HepG2 (cell line): ENCODE data around the gene PCDHA9. TPM values are rescaled to one million over a fixed set of nuclear protein-coding genes. Genes with fewer than 3 reads are reported as not detected.

Source experiments
- ATAC-seq: fragments of 200-7000 bp; cut with Tn5 transposase; 3 replicates; pipeline ENCODE4 v1.9.1; 2020; ENCODE audit warnings: mild to moderate bottlenecking, moderate library complexity
- BruUV-seq: library from RNA; stranded (reverse); fragments of 400-500 nt; replicated peaks from 2 replicates; lab custom pipeline; 2021; lab: Mats Ljungman, UMichigan
- CTCF ChIA-PET: fragments of 300-600 bp; formaldehyde crosslinking; extraction: SDS; loops from one replicate; lab custom pipeline; 2021; ENCODE audit warnings: low total read pairs, inconsistent platforms, low intra/inter-chr PET ratio; lab: Yijun Ruan, JAX
- POLR2A ChIA-PET: fragments of 350-600 bp; sonication (Branson Sonifier 250); formaldehyde crosslinking; loops from one replicate; lab custom pipeline; 2020; ENCODE audit warnings: antibody characterized with exemption, inconsistent platforms; lab: Yijun Ruan, JAX
- DNase-seq: peaks from one replicate; pipeline ENCODE4 v3.0.0-alpha.2; 2015; ENCODE audit warnings: low spot score
- FAIRE-seq: peaks from 3 replicates; lab custom pipeline; 2011; peaks lifted over from hg19 to GRCh38; lab: Jason Lieb, UNC
- H2AFZ ChIP-seq: one replicate; pipeline ENCODE4 v1.6.1; 2011; ENCODE audit warnings: low read length, inconsistent platforms
- H3K27ac ChIP-seq: fragments of 300-600 bp; 3 replicates; pipeline ENCODE4 v1.8.0; 2011; ENCODE audit warnings: mixed run types, mild to moderate bottlenecking, mixed read lengths, low read length, inconsistent platforms; ENCODE audit not compliant: insufficient read depth; ENCODE audit errors: extremely low read length
- H3K27me3 ChIP-seq, 2 experiments: fragments of 200-600 bp in 1 of 2; 2 replicates in 1 of 2; 3 replicates in 1 of 2; pipeline versions ENCODE4 v1.6.0 to v1.8.0; 2011; ENCODE audit warnings: low read length in 2 of 2, mild to moderate bottlenecking in 2 of 2, moderate library complexity in 2 of 2, inconsistent platforms in 1 of 2; ENCODE audit not compliant: insufficient read depth in 2 of 2, control insufficient read depth in 1 of 2
- H3K36me3 ChIP-seq, 2 experiments: fragments of 200-600 bp in 1 of 2; replicated peaks in 1 of 2; 2 replicates in 1 of 2; 3 replicates in 1 of 2; pipeline versions ENCODE4 v1.5.1 to v1.8.0; 2011; ENCODE audit warnings: low read length in 2 of 2, inconsistent platforms in 1 of 2; ENCODE audit not compliant: insufficient read depth in 2 of 2, control insufficient read depth in 1 of 2
- H3K4me1 ChIP-seq: 2 replicates; pipeline ENCODE4 v1.5.1; 2012; ENCODE audit warnings: low read length, inconsistent platforms; ENCODE audit not compliant: insufficient read depth
- H3K4me2 ChIP-seq: 2 replicates; pipeline ENCODE4 v1.6.0; 2011; ENCODE audit warnings: low read depth, low read length, inconsistent platforms
- H3K4me3 ChIP-seq, 3 experiments: fragments of 200-600 bp in 1 of 3; sonication (generic), shearing (Covaris generic) in 1 of 3; replicated peaks in 1 of 3; 2 replicates each; pipeline ENCODE4 v1.5.1; 2011 to 2016; ENCODE audit warnings: low read length in 3 of 3, inconsistent platforms in 2 of 3, low read depth in 2 of 3, mild to moderate bottlenecking in 2 of 3, control low read depth in 1 of 3, mixed read lengths in 1 of 3; ENCODE audit not compliant: insufficient read depth in 1 of 3
- H3K79me2 ChIP-seq: one replicate; pipeline ENCODE4 v1.6.1; 2011; ENCODE audit warnings: low read length, inconsistent platforms; ENCODE audit not compliant: insufficient read depth
- H3K9ac ChIP-seq: 2 replicates; pipeline ENCODE4 v1.6.0; 2011; ENCODE audit warnings: mild to moderate bottlenecking, low read depth, low read length, inconsistent platforms; ENCODE audit not compliant: insufficient read depth
- H3K9me3 ChIP-seq: 2 replicates; pipeline ENCODE4 v1.5.1; 2012; ENCODE audit warnings: mild to moderate bottlenecking, low read length
- H4K20me1 ChIP-seq: 2 replicates; pipeline ENCODE4 v1.6.0; 2011; ENCODE audit warnings: inconsistent platforms, mild to moderate bottlenecking, low read length, moderate library complexity; ENCODE audit not compliant: insufficient read depth
- CTCF ChIP-seq: sonication (generic); formaldehyde crosslinking; IDR thresholded peaks from 2 replicates; pipeline ENCODE4 v1.5.0; 2020; ENCODE audit warnings: mild to moderate bottlenecking, missing genetic modification reagents, moderate library complexity
- FOXO1 ChIP-seq: sonication (generic); formaldehyde crosslinking; IDR thresholded peaks from 2 replicates; pipeline ENCODE4 v1.4.0; 2020; ENCODE audit warnings: missing genetic modification reagents
- RBAK ChIP-seq: sonication (generic); formaldehyde crosslinking; IDR thresholded peaks from 2 replicates; pipeline ENCODE4 v1.5.1; 2020; ENCODE audit warnings: mild to moderate bottlenecking, missing genetic modification reagents
- SAFB2 ChIP-seq: sonication (generic); formaldehyde crosslinking; IDR thresholded peaks from 2 replicates; pipeline ENCODE4 v1.5.1; 2020; ENCODE audit warnings: missing genetic modification reagents, low read depth, mild to moderate bottlenecking, borderline replicate concordance
- SOX5 ChIP-seq: IDR thresholded peaks from 2 replicates; pipeline ENCODE4 v1.6.1; 2016; ENCODE audit warnings: borderline replicate concordance
- THAP7 ChIP-seq: sonication (generic); formaldehyde crosslinking; IDR thresholded peaks from 2 replicates; pipeline ENCODE4 v1.8.1; 2023; ENCODE audit warnings: mild to moderate bottlenecking, missing genetic modification reagents
- ZFP41 ChIP-seq: sonication (generic); formaldehyde crosslinking; IDR thresholded peaks from 2 replicates; pipeline ENCODE4 v1.4.0; 2020; ENCODE audit warnings: mild to moderate bottlenecking, missing genetic modification reagents, borderline replicate concordance
- ZNF678 ChIP-seq: sonication (generic); formaldehyde crosslinking; IDR thresholded peaks from 2 replicates; pipeline ENCODE4 v1.4.0; 2020; ENCODE audit warnings: mild to moderate bottlenecking, missing genetic modification reagents
- ZNF800 ChIP-seq: sonication (generic); formaldehyde crosslinking; IDR thresholded peaks from 2 replicates; pipeline ENCODE4 v1.4.0; 2020; ENCODE audit warnings: missing genetic modification reagents
- ZSCAN29 ChIP-seq: sonication (generic); formaldehyde crosslinking; conservative IDR thresholded peaks from 2 replicates; pipeline ENCODE4 v1.4.0; 2020; ENCODE audit warnings: mild to moderate bottlenecking, missing genetic modification reagents
- WGBS: methylation state at CpG from one replicate; pipeline ENCODE4 v1.1.6; 2017; ENCODE audit warnings: low lambda C conversion rate; 5-methylcytosine and 5-hydroxymethylcytosine counted together
- in situ Hi-C: cut with HindIII; loops from 2 replicates; pipeline ENCODE4 v1.10.0; 2017; ENCODE audit warnings: low pct_unique_long_range_greater_than_20kb; ENCODE audit not compliant: extremely low pct_ligation_motif_present
- intact Hi-C: fragments of 100-400 bp; cut with micrococcal nuclease; formaldehyde crosslinking; loops from one replicate; pipeline ENCODE4 v1.10.0; 2022; ENCODE audit not compliant: unreplicated experiment
- polyA plus RNA-seq, 8 experiments: library from polyadenylated mRNA; depleted of rRNA in 3 of 8; stranded (reverse) in 7 of 8; unstranded in 1 of 8; fragments of >200 nt; fragmentation: Illumina TruSeq in 4 of 8; extraction: Trizol in 4 of 8; gene quantifications; 2 replicates each; pipeline versions ENCODE4 v1.2.1 to v1.2.3, GENCODE V29; 2011 to 2016; ENCODE audit warnings: low read depth in 4 of 8, missing spikeins in 1 of 8, mixed read lengths in 1 of 8; ENCODE audit not compliant: insufficient read depth in 1 of 8
- total RNA-seq, 5 experiments: library from RNA; depleted of rRNA; stranded (reverse); fragments of >200 nt; fragmentation: Illumina TruSeq; extraction: Trizol; gene quantifications; 2 replicates each; pipeline ENCODE4 v1.2.3, GENCODE V29; 2016; ENCODE audit warnings: low read depth in 1 of 5

PCDHA9 gene
- total and polyA plus RNA-seq, 2 of the 13 experiments (the other 11 are each of a cell fraction or from before 2014, with no cell fraction given) = 0.03 TPM; not detected in 1

- intact Hi-C loops (no loop called here), in situ Hi-C loops (no loop called here)
- Histone ChIP-seq H3K27me3 (no peaks in the 10 kb centered on the region), H3K9me3 (peaks cover 24% of the 10 kb centered on the region), H3K4me2 (no peak within 1 kb of the TSS), H3K9ac (no peak within 1 kb of the TSS), H3K4me3 (no peak within 1 kb of the TSS), H3K79me2 (no peaks in the 10 kb centered on the region), H2AFZ (no peak within 1 kb of the TSS), H3K27ac (no peak within 1 kb of the TSS), H3K4me1 (no peaks in the 10 kb centered on the region), H4K20me1 (no peaks in the 10 kb centered on the region), H3K36me3 (no peaks in the 10 kb centered on the region)
- DNase-seq (peak; percentile 9), FAIRE-seq (peak; percentile 42), ATAC-seq (no peak)
- BruUV-seq = no TSS peak
- ChIA-PET CTCF (no interaction called here), POLR2A (no interaction called here)
- peak; percentile 35 for TF ChIP-seq CTCF
- TF ChIP-seq ZNF800 = no peak
- 65% methylated on average over 29 of the region's 29 CpGs for WGBS
Measured at GRCh38 chr5:140800816-140801493, 47.2 kb upstream of the PCDHA9 start, which contains the start of gene PCDHA3. PCDHA3 (plus strand) TSS chr5:140801057.

DNA sequence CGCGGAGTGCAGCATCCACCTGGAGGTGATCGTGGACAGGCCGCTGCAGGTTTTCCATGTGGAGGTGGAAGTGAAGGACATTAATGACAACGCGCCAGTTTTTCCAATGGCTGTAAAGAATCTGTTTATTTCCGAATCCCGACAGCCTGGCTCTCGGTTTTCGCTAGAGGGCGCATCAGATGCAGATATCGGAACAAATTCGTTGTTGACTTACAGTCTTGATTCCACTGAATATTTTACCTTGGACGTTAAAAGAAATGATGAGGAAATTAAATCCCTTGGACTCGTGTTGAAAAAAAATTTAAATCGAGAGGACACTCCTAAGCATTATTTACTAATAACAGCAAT is 46.7 kb upstream of the PCDHA9 start:
- BruUV-seq = no TSS peak
- ATAC-seq = no peak
- ChIA-PET POLR2A (no interaction called here), CTCF (no interaction called here)
- Histone ChIP-seq H3K27me3 (no peaks in the 10 kb centered on the region), H3K79me2 (no peaks in the 10 kb centered on the region), H3K4me2 (no peak overlapping the region), H3K4me1 (no peaks in the 10 kb centered on the region), H3K27ac (no peak overlapping the region), H3K4me3 (no peak overlapping the region), H3K9ac (no peak overlapping the region), H3K9me3 (peaks cover 21% of the 10 kb centered on the region), H4K20me1 (no peaks in the 10 kb centered on the region), H2AFZ (no peak overlapping the region), H3K36me3 (no peaks in the 10 kb centered on the region)
- in situ Hi-C loops = no loop called here
- FAIRE-seq = no peak
- intact Hi-C loops = no loop called here
- WGBS = 49% methylated on average over 14 of the region's 16 CpGs
- TF ChIP-seq ZSCAN29 (CRISPR knock-in tag) = no peak
- no peak for TF ChIP-seq ZFP41
- no peak for TF ChIP-seq THAP7 (CRISPR knock-in tag)
- TF ChIP-seq RBAK = no peak
- TF ChIP-seq FOXO1 (CRISPR knock-in tag) = no peak
- no peak for TF ChIP-seq SOX5 (CRISPR knock-in tag)
- TF ChIP-seq SAFB2 (CRISPR knock-in tag) = no peak
- no peak for TF ChIP-seq ZNF678
- no peak for DNase-seq
